AG10803 (cell line): ENCODE results near the gene GNAQ.

ENCODE experiments used
- DNase-seq: peaks from one replicate; pipeline ENCODE4 v3.0.0; 2010; ENCODE audit warnings: low read depth
- H3K4me3 ChIP-seq: 2 replicates; pipeline ENCODE4 v1.5.1; 2011; ENCODE audit warnings: mild to moderate bottlenecking, low read length, control low read depth
- TF ChIP-seq, protein P1 (sequence below): conservative IDR thresholded peaks from 2 replicates; pipeline ENCODE4 v1.5.1; 2011; ENCODE audit warnings: mild to moderate bottlenecking, low read length, control low read depth, inconsistent platforms

Gene GNAQ

DNA sequence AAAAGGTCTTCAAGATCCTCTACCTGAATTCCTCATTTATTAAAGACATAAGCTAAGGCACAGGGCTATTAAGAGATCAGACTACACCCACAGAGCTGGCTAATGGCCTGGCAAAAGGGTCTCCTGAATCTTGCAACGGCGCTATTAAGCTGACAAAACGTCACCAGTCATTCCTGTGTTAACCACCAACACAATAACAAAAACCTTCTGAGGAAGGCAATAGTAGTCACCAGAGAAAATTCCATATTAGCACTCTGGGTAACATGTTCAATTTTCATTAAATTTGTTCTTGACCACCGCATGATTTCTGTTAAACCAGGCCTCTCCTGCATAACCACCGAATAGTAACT, 77.0 kb downstream of the GNAQ start:
- H3K4me3 ChIP-seq = no peak overlapping the region
- TF ChIP-seq, protein P1, sequence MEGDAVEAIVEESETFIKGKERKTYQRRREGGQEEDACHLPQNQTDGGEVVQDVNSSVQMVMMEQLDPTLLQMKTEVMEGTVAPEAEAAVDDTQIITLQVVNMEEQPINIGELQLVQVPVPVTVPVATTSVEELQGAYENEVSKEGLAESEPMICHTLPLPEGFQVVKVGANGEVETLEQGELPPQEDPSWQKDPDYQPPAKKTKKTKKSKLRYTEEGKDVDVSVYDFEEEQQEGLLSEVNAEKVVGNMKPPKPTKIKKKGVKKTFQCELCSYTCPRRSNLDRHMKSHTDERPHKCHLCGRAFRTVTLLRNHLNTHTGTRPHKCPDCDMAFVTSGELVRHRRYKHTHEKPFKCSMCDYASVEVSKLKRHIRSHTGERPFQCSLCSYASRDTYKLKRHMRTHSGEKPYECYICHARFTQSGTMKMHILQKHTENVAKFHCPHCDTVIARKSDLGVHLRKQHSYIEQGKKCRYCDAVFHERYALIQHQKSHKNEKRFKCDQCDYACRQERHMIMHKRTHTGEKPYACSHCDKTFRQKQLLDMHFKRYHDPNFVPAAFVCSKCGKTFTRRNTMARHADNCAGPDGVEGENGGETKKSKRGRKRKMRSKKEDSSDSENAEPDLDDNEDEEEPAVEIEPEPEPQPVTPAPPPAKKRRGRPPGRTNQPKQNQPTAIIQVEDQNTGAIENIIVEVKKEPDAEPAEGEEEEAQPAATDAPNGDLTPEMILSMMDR = no peak
- DNase-seq = no peak

- peak; percentile 60 for DNase-seq
- no peak overlapping the region for H3K4me3 ChIP-seq
- TF ChIP-seq, protein P1 = no peak
These were observed 77.5 kb downstream of the GNAQ start for GRCh38 chr9:77954013-77954665.

- no peak for DNase-seq
- H3K4me3 ChIP-seq = no peak overlapping the region
- TF ChIP-seq, protein P1 = no peak
These were observed 78.0 kb downstream of the GNAQ start for GRCh38 chr9:77953590-77953989.

DNA sequence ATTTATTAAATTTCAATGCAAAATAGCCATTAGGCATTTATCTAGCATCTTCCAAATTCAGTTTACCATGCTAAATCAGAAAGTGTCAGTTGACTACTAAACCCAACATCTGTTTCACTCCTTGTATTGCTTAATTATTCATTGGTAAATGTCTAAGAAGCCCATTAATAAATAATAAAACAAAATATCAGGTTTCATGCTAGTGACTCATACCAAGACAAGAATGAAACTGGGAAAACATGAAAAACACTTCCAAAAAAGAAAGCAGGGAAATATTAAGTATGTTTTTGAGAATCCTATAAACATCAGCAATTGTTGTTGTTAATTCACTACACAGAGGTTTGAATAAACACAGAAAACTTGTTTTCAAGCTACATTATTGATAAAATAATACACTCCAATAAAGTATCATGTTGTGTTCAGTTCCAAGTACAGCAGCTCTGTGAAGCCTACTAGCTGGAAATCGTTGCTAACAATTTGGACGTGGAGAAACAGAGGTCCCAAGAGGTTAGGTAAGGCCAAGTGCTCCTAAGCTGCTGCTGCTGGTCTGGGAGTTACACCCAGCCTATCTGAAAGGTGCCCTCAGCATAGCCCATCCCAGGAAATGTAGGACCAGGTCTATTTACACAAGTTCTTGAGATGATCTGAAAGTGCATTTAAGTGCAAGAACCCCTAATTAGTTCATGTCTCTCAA, 78.8 kb downstream of the GNAQ start:
- no peak overlapping the region for H3K4me3 ChIP-seq
- TF ChIP-seq, protein P1 = no peak
- DNase-seq = peak; percentile 54

DNA sequence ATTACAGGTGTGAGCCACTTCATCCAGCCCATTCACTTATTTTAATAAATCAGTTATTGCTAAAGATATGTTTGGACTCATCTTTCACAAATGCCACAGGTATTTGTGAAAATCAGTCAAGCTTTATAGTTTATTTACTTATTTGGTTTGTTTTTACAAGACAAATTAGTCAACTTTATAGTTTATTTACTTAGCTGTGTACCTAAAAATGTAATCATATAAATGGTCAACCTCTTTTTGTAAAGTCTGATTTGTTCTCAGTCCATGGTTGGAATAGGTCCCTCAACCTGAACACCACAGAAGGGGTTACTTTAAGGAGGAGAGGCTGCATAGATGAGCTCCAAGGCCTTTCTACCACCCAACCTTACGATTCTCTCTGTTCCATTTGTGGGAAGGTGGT, 80.2 kb downstream of the GNAQ start:
- H3K4me3 ChIP-seq = no peak overlapping the region
- TF ChIP-seq, protein P1 = no peak
- no peak for DNase-seq

GRCh38 chr9:77949751-77950436, 81.7 kb downstream of the GNAQ start:
- no peak for DNase-seq
- TF ChIP-seq, protein P1 = no peak
- H3K4me3 ChIP-seq = no peak overlapping the region
